Activated T-cell treated with anti-CD3 and anti-CD28 coated beads for 1 hour (primary cell): ENCODE results near the gene CLPTM1L.
A peak's percentile ranks its signal among the peaks of the same experiment; 100 is the strongest.
"Not testable (repeated sequence)": the region's sequence is repeated elsewhere in the genome, so short reads cannot be mapped to it uniquely, and the experiment has no call there.

ENCODE experiments used
- DNase-seq: peaks from one replicate; pipeline ENCODE4 v3.0.0-alpha.2; 2020; ENCODE audit warnings: low read depth

The CLPTM1L gene

DNA sequence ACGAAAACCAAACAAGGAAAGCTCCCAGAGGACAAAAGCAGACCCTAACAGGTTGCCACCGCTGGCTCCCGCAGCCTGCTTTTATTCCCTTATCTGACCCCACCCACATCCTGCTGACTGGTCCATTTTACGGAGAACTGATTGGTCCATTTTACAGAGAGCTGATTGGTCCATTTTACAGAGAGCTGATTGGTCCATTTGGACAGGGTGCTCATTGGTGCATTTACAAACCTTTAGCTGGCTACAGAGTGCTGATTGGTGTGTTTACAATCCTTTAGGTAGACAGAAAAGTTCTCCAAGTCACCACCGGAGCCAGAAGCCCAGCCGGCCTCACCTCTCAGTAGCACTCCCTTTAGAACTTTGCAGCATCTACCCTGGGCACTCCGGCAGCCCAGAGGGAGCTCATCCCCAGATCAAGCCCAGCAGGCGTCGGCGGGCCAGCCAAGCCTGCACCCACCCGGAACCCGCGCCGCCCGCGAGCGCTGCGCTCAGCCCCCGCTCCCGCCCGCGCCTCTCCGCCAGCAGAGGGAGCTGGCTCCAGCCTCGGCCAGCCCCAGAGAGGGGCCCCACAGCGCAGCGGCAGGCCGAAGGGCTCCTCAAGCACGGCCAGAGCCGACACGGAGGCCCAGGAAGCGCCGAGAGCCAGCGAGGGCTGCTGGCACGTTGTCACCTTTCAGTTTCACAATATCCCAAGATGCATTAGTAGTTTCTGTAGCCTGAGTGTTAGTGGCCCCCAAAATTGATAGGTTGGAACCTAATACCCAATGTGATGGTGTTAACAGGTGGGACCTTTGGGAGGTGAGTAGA lies 35.3 kb upstream of the CLPTM1L start:
- peak; percentile 36 for DNase-seq

DNA sequence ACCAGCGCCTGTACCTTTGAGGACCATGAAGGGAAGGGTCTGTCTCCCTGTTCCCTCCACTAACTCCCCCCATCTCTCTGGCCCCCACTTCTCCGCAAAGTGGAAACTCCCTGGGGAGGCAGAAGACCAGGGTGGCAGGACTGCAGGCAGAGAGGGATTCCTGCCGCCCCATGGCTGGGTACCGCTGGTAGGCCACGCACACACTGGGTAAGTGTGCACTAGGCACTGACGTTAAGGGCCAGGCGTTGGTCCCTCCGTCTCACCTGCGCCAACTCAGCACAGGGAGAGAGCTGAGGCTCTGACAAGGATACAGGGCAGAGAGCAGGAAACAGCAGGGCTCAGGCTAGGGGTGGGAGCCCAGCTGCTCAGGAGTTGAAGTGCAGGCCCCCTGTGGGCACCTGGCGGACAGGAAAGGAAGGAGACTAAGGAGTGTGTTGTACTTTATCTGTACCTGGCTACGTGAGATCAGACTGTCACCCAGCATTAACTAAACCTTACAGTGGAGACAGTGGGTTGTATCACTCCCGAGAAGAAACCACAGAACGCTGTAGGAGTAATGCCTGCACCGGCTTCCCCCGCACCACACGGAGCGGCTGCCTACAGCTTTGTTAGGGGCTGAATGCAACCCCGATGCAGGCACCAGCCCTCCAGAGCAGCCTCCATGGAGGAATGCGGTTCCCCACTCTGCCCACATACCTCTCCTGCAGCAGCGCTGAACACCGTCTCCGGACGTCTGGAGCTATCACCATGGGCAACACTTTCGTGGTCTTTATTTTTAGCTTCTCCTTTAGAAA lies 34.2 kb upstream of the CLPTM1L start:
- no peak for DNase-seq

DNA sequence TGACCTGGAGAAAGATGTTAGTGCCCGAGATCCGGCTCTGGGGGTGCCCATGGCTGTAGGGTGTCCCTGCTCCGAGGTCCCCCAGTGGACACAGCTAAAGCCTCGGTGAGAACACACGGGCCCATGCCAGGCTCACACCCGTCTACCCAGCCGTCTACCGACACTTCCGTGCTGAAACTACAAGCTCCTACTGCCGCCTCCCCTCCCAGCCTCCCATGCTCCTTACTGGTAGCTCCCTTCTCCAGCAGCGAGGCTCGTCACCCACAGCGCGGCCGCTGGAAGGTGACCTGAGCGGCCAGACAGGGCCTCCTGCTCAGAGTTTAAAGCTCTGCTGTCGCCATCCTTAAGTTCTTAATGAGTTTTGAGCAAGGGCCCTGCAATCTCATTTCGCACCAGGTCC lies 33.2 kb upstream of the CLPTM1L start:
- DNase-seq = no peak

DNA sequence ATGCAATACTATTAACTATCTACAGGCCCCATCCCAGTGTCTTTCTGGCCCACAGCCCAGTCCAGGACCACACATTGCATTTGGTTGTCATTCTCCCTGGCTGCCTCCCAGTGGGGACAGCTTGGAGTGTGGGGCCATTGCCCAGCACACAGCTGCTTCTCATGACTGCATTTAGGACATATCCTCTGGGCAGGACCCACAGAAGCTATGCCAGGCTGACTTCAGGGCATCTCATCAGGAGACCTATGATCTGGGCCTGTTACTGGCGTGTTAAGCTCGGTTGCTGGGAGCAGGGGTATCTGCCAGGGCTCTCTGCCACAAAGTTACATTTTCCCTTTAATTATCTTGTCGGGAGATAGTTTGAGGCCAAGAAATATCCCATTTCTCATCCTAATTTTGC lies 32.1 kb upstream of the CLPTM1L start:
- DNase-seq = no peak

DNA sequence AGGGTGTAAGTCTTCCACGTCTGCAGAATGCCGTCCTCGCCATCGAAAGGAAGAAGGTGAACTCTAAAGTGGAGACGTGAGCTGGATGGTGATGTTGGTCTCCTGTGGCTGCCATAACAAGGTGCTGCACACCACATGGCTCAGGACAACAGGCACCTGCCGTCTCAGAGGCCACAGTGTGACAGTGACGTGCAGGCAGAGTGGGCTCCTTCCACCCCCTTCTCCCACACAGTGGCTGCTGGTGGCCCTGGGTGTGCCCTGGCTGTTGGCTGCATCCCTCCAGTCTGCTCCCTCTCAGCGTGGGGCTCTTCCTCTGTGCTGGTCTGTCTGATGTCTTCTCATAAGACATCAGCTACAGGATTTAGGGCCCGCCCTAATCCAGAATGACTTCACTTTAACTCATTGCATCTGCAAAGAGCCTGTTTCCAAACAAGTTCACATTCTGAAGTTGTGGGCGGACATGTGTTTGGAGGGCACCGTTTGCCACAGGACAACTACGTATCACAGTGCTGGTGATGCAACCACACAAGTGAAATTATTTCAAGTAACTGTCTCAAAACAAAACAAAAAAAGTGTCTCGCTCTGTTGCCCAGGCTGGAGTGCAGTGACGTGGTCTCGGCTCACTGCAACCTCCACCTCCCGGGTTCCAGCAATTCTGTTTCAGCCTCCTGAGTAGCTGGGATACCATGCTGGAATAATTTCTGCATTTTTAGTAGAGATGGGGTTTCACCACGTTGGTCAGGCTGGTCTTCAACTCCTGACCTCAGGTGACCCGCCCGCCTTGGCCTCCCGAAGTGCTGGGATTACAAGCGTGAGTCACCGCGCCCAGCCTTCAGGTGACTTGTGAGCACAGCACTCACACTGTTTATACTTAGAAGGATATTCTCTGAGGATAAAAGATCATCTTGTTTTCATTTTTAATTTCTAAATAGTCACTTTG lies 31.2 kb upstream of the CLPTM1L start:
- no peak for DNase-seq

DNA sequence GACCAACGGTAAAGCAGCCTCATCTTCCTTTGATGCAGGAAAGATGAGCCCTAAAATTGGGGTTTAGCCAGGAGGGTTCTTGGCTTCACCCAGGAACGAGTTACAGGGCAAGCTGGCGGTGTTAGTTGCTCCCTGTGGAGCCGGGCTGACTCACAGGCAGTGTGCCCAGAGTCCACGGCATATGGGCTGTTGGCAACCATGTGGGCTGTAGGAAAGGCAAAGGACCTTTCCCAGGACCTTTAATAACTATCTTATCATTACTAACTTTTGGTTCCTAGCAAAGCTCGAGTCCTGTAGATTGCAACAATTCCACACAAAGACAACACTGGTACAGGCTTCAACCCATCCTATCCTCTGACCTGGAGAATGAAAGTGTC lies 29.8 kb upstream of the CLPTM1L start:
- DNase-seq = no peak

DNA sequence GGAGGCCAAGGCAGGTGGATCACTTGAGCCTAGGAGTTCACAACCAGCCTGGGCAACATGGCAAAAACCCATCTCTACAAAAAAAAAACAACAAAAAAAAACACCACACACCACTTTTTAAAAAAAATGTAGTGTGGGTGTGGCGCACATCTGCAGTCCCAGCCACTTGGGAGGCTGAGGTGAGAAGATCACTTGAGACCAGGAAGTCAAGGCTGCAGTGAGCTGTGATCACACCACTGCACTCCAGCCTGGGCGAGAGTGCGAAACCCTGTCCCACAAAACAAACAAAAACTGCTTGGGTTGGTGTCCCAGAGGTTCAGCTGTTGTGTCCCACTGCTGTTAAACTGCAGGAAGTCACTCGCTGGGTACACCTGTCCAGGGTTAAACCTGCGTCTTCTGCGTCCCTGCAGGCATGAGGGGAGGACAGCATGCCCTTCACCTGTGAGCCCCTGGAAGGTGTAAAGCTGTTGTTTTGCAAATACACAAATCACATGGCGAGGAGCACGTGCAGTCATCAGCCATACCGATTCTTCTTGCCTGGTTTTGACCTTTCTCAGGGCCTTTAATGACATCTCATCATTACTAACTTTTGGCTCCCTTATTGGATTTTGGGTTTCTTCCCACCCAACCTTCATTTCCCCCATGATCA lies 29.3 kb upstream of the CLPTM1L start:
- no peak for DNase-seq

DNA sequence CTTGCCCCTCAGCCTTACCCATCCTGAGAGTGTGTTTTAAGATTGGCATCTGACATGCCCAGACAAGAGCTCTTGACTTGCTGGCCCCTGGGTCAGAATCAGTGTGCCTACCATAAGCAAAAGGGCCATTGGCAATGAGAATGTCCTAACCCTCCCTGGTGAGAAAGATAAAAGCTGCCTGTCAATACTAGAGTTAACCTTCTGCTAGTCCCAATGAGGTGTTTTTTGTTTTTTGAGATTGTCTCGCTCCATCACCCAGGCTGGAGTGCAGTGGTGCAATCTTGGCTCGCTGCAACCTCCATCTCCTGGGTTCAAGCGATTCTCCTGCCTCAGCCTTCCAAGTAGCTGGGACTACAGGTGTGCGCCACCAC lies 27.1 kb upstream of the CLPTM1L start:
- DNase-seq = not testable (repeated sequence)

DNA sequence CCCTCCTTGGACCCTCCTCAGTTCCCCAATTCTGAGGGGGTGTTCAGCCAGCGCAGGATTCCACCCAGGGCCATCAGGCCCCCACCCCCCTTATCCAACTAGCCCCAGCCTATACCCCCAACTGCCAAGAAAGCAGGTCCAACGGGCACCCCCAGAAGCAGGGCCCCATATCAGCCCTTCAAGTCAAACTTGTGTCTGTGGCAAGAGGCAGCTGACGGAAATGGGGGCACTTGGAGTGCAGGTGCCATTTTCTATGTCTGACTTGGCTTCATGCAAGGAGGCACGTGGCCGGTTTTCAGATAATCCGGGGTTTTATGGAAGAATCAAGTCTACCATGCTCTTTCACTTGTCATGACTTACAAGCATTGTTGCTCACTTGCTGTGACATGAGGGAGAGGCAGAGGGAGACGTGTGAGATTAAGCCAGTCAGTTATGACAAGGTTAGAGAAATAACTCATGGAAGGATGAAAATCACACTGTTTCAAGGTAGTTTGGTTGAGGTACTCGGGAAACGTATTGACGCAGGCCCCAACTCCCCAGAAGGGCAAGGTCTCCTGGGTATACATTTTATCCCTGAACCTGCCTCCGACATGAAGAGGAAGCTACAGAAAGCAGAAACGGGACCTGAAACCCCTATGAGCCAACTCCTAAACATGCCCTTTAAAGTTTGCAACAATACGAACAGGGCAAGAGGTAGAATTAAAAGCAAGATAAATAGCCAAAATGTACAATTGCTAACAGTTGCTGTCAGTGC lies 26.5 kb upstream of the CLPTM1L start:
- no peak for DNase-seq

DNA sequence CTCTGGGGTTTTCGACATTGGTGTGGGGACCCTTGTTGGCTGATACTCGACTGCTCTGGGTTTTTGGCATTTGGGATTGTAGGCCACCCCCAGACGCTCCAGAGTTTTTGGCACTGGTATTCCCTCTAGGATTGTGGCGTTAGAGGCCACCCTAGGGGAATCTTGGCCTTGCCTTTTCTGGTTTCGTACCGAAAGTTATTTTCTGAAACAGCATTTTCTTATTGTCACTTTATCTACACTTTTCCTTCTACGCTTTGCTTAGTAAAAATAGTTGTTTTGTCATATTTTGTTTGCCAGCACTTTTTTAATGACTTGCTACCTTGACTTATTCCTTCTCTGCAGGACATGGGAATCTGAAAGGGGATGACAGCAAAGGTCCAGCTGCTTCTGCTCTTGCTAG lies 25.1 kb upstream of the CLPTM1L start:
- DNase-seq = no peak

DNA sequence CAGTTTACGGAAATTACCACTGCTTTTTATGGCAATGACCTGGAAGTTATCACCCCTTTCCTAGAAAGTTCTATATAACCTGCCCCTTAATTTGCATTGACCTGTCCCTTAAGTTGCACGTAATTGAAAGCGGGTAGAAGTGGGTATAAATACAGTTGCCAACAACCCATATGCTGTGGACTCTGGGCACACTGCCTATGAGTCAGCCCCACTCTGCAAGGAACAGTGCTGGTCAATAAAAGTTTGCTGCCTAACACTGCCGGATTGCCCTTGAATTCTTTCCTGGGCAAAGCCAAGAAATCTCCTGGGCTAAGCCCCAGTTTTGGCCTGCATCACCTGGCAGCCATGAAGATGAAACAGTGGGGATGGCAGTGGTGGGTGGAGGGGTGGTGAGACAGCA lies 23.9 kb upstream of the CLPTM1L start:
- no peak for DNase-seq

DNA sequence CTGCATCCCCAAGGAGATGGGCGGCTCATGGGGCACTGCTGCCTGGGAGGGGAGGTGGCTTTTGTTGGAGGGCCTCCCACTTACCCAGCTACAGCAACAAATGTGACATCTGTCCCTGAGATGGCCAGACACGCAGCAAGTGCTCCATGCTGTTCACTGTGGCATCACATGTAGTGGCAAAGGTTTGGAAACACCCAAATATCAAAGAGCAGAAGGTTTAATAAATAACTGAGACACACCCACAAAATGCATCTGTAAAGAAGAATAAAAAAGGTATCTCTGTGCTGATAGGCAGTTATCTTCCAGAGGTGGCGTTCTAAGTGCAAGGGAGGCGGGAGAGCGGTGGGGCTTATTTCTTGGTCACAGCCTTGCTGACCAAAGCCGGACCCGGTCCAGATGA lies 23.3 kb upstream of the CLPTM1L start:
- no peak for DNase-seq

DNA sequence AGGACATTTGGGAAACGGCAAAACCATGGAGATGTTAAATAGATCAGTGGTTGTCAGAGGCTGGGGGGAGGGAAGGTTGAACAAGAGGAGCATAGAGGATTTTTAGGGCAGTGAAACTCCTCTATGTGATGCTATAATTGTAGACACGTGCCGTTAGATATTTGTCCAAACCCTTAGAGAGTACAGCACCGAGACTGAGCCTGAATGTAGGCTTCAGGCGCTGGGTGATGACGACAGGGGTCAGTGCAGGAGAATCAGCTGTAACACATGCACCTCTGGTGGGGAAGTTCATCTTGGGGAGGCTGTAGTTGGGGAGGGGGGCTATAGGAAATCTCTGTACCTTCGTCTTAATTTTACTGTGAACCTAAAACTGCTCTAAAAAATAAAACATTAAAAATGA lies 22.2 kb upstream of the CLPTM1L start:
- no peak for DNase-seq

DNA sequence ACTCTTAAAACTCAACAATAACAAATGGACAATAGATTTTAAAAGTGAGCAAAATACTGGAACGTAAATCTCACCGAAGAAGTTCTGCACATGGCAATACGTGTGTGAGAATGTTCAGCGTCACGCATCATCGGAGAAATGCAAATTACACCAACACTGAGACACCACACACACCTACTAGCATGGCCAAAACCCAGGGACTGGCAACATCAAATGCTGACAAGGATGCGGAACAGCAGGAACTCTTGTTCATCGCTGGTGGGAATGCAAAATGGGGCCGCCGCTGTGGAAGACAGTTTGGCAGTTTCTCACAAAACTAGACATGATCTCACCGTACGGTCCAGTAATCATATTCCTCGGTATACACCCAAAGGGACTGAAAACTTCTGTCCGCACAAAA lies 21.6 kb upstream of the CLPTM1L start:
- no peak for DNase-seq

DNA sequence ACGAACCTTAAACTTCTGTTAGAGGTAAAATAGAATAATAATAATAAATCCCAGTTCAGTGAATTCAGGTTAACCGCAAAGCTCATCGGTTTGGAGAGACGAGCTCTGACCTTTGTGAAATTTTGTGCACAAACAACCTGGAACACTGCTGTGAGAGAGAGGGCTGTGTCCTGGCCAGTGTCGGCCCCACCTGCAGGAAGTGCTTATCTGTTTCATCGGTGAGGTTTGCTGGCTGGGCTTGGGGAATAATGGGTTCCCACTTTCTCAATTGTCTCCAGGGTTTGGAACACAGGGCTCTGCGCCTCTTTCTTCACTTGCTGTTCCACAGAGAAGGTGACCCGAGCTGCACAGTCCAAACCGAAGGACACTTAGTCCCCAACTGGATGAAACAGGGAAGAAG lies 19.3 kb upstream of the CLPTM1L start:
- DNase-seq = no peak

DNA sequence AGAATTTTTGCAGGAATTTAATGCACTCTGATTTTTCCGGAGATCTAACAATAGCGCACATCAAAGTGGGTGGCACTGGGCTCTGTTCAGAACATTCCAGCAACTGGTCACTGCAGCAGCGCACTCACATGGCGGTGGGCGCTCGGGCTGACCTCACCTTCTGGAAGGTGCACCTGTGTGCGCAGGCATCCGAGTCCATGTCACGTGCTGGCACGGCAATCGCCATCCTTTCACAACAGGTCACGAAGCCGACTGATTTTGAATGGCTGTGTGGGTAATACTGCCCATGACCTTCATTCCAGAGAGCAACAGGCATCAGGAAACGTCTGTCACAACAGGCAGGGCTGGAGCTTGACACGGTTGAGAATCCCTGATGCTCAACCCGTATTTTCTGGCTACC lies 18.7 kb upstream of the CLPTM1L start:
- no peak for DNase-seq

DNA sequence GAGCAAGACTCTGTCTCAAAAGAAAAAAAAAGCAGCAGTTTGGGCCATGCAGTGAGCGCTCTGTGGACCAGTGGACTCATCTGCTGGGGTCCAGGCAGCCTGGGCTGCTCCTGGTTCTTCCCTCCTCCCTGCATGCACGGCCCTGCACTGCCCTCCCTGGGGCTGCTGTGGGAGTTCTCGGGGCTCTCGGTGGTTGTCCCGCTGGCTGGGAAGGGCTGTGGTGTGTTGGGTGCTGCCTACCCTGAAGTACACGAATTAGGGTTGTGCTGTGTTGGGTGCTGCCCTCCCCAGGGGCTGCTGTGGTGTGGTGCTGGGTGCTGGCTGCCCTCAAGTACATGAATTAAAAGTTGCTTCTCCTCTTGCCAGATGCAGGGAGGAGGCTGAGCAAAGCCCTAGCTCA lies 18.3 kb upstream of the CLPTM1L start:
- no peak for DNase-seq

DNA sequence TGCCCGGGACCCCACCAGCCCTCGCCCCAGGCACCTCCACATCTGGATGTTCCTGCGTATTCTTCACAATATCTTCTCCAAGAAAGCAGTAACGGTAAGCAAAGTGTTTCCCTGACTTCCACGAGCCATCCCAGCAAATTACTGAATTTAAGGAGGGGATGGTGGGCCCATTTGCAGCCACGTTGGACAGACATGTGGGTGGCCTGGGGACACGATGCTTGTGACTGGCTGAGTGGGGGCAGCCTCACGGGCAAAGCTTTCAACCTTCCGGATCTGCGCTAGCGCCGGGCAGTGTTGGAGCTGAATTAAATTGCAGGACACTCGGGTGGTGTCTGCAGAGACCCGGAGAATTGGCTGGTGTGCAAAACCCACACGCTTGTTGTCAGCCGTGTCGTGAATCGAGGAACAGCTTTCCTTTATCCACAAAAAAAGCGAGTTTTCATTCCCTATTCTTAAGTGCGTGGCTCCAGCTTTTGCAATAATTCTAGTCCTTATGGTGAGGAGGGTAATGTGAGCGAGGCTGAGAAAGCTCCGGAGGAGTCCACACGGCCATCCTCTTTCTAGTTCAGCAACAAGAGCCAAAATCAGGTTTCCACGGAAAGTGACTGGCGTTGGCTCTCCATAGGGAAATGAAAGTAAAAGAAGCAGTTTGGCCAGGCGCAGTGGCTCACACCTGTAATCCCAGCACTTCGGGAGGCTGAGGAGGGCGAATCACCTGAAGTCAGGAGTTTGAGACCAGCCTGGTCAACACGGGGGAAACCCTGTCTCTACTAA lies 17.5 kb upstream of the CLPTM1L start:
- no peak for DNase-seq

DNA sequence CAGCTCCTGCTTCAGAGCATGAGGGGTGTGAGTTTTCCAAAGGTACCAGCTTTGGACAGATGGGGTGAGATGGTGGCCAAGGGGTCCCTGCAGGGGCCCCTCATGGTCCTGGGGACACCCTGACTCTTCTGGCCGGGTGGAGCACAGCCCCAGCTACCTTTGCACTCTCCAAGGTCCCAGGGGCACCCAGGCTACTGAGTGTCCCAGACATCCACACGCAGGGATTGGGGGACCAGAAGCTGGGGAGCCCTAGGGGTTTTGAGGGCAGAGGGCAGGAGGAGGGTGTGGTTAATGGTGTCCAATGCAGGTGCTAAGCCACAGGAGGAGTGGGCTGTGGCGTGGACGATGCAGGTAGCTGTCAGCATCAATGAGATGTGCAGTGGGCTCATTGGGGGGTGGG lies 16.0 kb upstream of the CLPTM1L start:
- no peak for DNase-seq

DNA sequence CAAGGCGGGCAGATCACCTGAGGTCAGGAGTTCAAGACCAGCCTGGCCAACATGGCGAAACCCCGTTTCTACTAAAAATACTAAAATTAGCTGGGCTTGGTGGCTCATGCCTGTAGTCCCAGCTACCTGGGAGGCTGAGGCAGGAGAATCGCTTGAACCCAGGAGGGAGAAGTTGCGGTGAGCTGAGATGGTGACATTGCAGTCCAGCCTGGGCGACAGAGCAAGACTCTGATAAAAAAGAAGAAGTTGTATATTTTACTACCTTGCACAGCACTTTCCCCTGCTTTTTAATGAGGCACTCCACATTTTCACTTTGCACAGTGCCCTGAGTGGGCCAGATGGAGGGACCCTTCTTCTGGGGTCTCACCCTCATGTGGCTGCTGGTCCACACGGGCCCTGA lies 15.5 kb upstream of the CLPTM1L start:
- DNase-seq = not testable (repeated sequence)

DNA sequence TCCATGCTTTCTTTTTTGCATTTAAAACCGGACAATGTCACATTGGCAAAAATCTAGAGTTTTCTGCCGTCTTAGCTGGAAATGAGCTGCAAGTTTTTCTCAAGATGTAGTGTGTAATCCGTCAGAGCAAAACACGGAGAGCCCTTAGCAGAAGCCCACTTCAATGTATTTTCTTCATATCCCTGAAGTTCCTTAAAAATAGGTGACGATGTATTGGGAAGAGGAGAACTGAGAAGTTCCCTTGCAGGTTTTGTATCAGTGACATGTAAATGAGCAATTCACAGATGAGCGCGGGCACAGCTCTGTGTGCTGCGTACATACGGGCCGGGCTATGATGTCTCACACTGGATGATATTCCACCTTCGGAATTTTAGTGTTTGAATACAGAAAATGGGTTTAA lies 14.8 kb upstream of the CLPTM1L start:
- no peak for DNase-seq
